Effector memory CD4-positive, alpha-beta T cell (primary cell): ENCODE measurements around the gene PCNA.

Experiments
- DNase-seq, 3 donors: peaks; one replicate each; pipeline ENCODE4 v3.0.0-alpha.2; 2020
- H3K27ac ChIP-seq: 2 replicates; pipeline ENCODE4 v1.7.0; 2013; ENCODE audit warnings: mild to moderate bottlenecking, low read length, moderate library complexity; ENCODE audit not compliant: insufficient read depth, poor library complexity, severe bottlenecking
- H3K27me3 ChIP-seq: replicated peaks from 2 replicates; pipeline ENCODE4 v1.7.0; 2013; ENCODE audit warnings: mild to moderate bottlenecking, low read length; ENCODE audit not compliant: insufficient read depth, control insufficient read depth, poor library complexity, severe bottlenecking
- H3K36me3 ChIP-seq: 2 replicates; pipeline ENCODE4 v1.7.0; 2013; ENCODE audit warnings: mild to moderate bottlenecking, low read length, moderate library complexity; ENCODE audit not compliant: control insufficient read depth, insufficient read depth
- H3K4me1 ChIP-seq: 2 replicates; pipeline ENCODE4 v1.7.0; 2013; ENCODE audit warnings: low read length, mild to moderate bottlenecking; ENCODE audit not compliant: control insufficient read depth, insufficient read depth, poor library complexity, severe bottlenecking
- H3K4me3 ChIP-seq: 2 replicates; pipeline ENCODE4 v1.7.0; 2013; ENCODE audit warnings: low read length, low read depth, mild to moderate bottlenecking; ENCODE audit not compliant: insufficient read depth, poor library complexity, severe bottlenecking
- H3K9me3 ChIP-seq: 2 replicates; pipeline ENCODE4 v1.7.0; 2013; ENCODE audit warnings: mild to moderate bottlenecking, low read length, moderate library complexity; ENCODE audit not compliant: control insufficient read depth
- total RNA-seq, 3 donors: gene quantifications; one replicate each; lab custom pipeline; 2026; lab: John Stamatoyannopoulos, UW

The PCNA gene
- 45.5 to 53.4 (median 51.9) reads per million in 3 donors for total RNA-seq

DNA sequence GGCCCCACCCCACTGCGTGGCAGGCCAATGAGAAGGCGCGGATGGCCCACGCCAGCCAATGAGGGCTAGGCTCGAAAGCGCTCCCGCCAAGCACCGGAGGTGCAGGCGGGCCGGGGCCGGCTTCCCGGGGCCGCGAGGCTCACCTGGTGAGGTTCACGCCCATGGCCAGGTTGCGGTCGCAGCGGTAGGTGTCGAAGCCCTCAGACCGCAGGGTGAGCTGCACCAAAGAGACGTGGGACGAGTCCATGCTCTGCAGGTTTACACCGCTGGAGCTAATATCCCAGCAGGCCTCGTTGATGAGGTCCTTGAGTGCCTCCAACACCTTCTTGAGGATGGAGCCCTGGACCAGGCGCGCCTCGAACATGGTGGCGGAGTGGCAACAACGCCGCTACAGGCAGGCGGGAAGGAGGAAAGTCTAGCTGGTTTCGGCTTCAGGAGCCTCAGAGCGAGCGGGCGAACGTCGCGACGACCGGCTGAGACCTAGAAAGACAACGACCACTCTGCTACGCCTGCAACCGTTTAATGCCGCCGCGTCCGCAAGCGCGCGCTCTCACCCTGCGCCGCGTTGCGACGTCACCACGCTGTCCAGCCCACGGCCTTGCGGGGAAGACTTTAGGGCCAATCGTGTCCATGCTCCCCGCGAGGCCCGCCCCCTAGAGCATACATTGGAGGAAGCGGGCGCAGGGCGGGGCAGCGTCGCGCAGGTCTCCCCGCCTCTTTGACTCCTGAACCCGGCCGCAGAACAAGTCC, at the start of gene PCNA:
PCNA (minus strand) TSS at position 524 of the 750 bp plus-strand sequence; CDS start at position 364, 160 bp downstream.
- Histone ChIP-seq H3K9me3 (no peaks in the 10 kb centered on the region), H3K36me3 (peaks cover 22% of the 10 kb centered on the region), H3K27me3 (no peaks in the 10 kb centered on the region), H3K4me1 (peaks cover 11% of the 10 kb centered on the region), H3K4me3 (peak within 1 kb of the TSS; percentile 88), H3K27ac (peak within 1 kb of the TSS; percentile 77)
- DNase-seq: peak; percentile 85 to 93 (median 91)

DNA sequence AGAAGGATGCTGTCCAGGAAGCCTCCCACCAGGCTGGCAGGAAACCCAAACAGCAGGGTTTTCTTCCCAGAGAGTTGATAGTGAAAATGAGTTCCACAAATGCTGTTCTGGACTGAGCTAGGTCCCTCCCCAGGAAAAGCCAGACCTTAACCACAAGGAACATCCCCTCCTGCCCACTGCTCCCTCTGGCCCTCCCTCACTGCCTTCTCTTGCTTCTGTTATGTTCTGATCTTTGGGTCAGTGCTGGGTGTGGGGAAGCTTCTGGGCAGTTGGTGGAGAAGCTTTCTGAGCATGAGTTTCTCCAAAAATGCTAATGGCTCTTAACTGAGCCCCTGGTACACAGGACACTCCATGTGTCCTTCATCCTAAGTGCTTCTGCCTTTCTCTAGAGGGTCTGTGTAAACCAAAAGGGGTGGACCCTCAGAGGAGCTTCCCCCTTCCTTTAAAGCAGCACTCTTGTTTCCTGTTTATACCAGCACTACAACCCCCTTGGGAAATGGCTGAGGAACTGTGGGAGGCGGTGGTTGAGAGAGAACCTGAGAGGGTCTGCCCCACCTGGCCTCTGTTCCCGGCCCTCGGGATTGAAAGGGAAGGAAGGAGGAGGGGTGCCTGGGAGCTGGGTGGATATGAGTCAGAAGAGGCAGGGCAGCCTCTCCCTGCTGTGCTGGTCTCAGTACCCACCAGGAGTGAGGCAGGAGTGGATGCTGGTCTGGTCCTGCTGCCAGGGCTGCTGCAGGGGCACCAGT, 49.1 kb upstream of the PCNA start:
- DNase-seq: no peak
- no peak overlapping the region for H3K27ac ChIP-seq

GRCh38 chr20:5164645-5165625, 45.2 kb upstream of the PCNA start:
- H3K36me3 ChIP-seq: no peaks in the 10 kb centered on the region
- H3K9me3 ChIP-seq: no peaks in the 10 kb centered on the region
- no peak overlapping the region for H3K4me3 ChIP-seq
- H3K4me1 ChIP-seq: peaks cover 8% of the 10 kb centered on the region
- DNase-seq: no peak
- H3K27me3 ChIP-seq: no peaks in the 10 kb centered on the region
- no peak overlapping the region for H3K27ac ChIP-seq

More for the DNA sequence above, 49.1 kb upstream of the PCNA start:
- Histone ChIP-seq H3K9me3 (no peaks in the 10 kb centered on the region), H3K4me1 (peaks cover 8% of the 10 kb centered on the region), H3K27me3 (no peaks in the 10 kb centered on the region), H3K36me3 (peaks cover 10% of the 10 kb centered on the region), H3K4me3 (no peak overlapping the region)

- Histone ChIP-seq H3K27me3 (no peaks in the 10 kb centered on the region), H3K9me3 (no peaks in the 10 kb centered on the region), H3K36me3 (no peaks in the 10 kb centered on the region), H3K27ac (no peak overlapping the region), H3K4me1 (no peaks in the 10 kb centered on the region), H3K4me3 (no peak overlapping the region)
- DNase-seq: no peak
Measured at GRCh38 chr20:5161536-5162164, 41.9 kb upstream of the PCNA start.

GRCh38 chr20:5160882-5161281, 41.1 kb upstream of the PCNA start:
- DNase-seq: no peak
- Histone ChIP-seq H3K27me3 (no peaks in the 10 kb centered on the region), H3K4me1 (no peaks in the 10 kb centered on the region), H3K27ac (no peak overlapping the region), H3K36me3 (no peaks in the 10 kb centered on the region), H3K9me3 (no peaks in the 10 kb centered on the region), H3K4me3 (no peak overlapping the region)

GRCh38 chr20:5159928-5160327, 40.2 kb upstream of the PCNA start:
- Histone ChIP-seq H3K27me3 (no peaks in the 10 kb centered on the region), H3K4me1 (no peaks in the 10 kb centered on the region), H3K36me3 (no peaks in the 10 kb centered on the region), H3K9me3 (no peaks in the 10 kb centered on the region), H3K4me3 (no peak overlapping the region), H3K27ac (no peak overlapping the region)
- no peak for DNase-seq

GRCh38 chr20:5156675-5157448, 37.1 kb upstream of the PCNA start:
- H3K36me3 ChIP-seq: peaks cover 8% of the 10 kb centered on the region
- no peak overlapping the region for H3K4me3 ChIP-seq
- H3K27me3 ChIP-seq: no peaks in the 10 kb centered on the region
- H3K9me3 ChIP-seq: no peaks in the 10 kb centered on the region
- no peak for DNase-seq
- no peak overlapping the region for H3K27ac ChIP-seq
- no peaks in the 10 kb centered on the region for H3K4me1 ChIP-seq

- H3K36me3 ChIP-seq: peaks cover 8% of the 10 kb centered on the region
- DNase-seq: no peak
- H3K9me3 ChIP-seq: no peaks in the 10 kb centered on the region
- H3K4me3 ChIP-seq: no peak overlapping the region
- no peaks in the 10 kb centered on the region for H3K4me1 ChIP-seq
- H3K27ac ChIP-seq: no peak overlapping the region
- no peaks in the 10 kb centered on the region for H3K27me3 ChIP-seq
Measured at GRCh38 chr20:5155404-5155803, 35.6 kb upstream of the PCNA start.

DNA sequence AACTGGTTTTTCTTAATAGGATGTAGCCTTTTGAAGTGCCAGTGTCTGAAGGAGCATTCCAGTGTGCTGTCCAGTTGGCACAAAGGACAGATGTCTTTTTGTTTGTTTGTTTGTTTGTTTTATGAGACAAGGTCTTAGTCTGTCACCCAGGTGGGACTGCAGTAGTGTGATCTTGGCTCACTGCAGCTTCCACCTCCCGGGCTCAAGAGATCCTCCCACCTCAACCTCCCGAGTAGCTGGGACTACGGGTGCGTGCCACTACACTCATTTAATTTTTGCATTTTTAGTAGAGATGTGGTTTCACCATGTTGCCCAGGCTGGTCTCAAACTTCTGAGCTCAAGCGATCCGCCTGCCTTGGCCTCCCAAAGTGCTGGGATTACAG, 34.8 kb upstream of the PCNA start:
- peaks cover 8% of the 10 kb centered on the region for H3K36me3 ChIP-seq
- H3K27ac ChIP-seq: no peak overlapping the region
- no peak for DNase-seq
- H3K27me3 ChIP-seq: no peaks in the 10 kb centered on the region
- no peak overlapping the region for H3K4me3 ChIP-seq
- no peaks in the 10 kb centered on the region for H3K4me1 ChIP-seq
- no peaks in the 10 kb centered on the region for H3K9me3 ChIP-seq
